ENCODE data around the gene ASCC2.
A peak's percentile ranks its signal among the peaks of the same experiment; 100 is the strongest.
"Not testable (repeated sequence)": the region's sequence is repeated elsewhere in the genome, so short reads cannot be mapped to it uniquely, and the experiment has no call there.

The ASCC2 gene

GRCh38 chr22:29856496-29856895, 18.4 kb upstream of the ASCC2 start:
- DNase-seq = no peak

GRCh38 chr22:29855611-29856181, 17.6 kb upstream of the ASCC2 start:
- no peak for DNase-seq

- no peak for DNase-seq
These were observed 16.4 kb upstream of the ASCC2 start for GRCh38 chr22:29854432-29854831.

GRCh38 chr22:29848111-29848510, 10.0 kb upstream of the ASCC2 start:
- DNase-seq = no peak

- DNase-seq = no peak
These were observed 8.2 kb upstream of the ASCC2 start for GRCh38 chr22:29846290-29846689.

- peak; percentile 85 for DNase-seq
These were observed 4.7 kb upstream of the ASCC2 start for GRCh38 chr22:29842740-29843139.

- DNase-seq = no peak
These were observed 4.1 kb upstream of the ASCC2 start for GRCh38 chr22:29842172-29842571.

- no peak for DNase-seq
These were observed 2.4 kb upstream of the ASCC2 start for GRCh38 chr22:29840498-29840897.

GRCh38 chr22:29839039-29839438, 965 bp upstream of the ASCC2 start:
- no peak for DNase-seq

GRCh38 chr22:29838599-29838956, 504 bp upstream of the ASCC2 start:
- no peak for DNase-seq

- DNase-seq = not testable (repeated sequence)
These were observed 1.2 kb downstream of the ASCC2 start for GRCh38 chr22:29836791-29837370.

GRCh38 chr22:29834046-29834445, 4.0 kb downstream of the ASCC2 start:
- no peak for DNase-seq

- DNase-seq = no peak
These were observed 4.6 kb downstream of the ASCC2 start for GRCh38 chr22:29833392-29833965.

GRCh38 chr22:29831958-29832357, 6.1 kb downstream of the ASCC2 start:
- no peak for DNase-seq

GRCh38 chr22:29831186-29831921, 6.7 kb downstream of the ASCC2 start:
- no peak for DNase-seq

GRCh38 chr22:29830585-29830984, 7.5 kb downstream of the ASCC2 start:
- DNase-seq = no peak

GRCh38 chr22:29827726-29828125, 10.3 kb downstream of the ASCC2 start:
- DNase-seq = peak; percentile 19

- DNase-seq = no peak
These were observed 11.0 kb downstream of the ASCC2 start for GRCh38 chr22:29827091-29827490.

- no peak for DNase-seq
These were observed 12.5 kb downstream of the ASCC2 start for GRCh38 chr22:29825578-29825977.

- DNase-seq = no peak
These were observed 13.4 kb downstream of the ASCC2 start for GRCh38 chr22:29824677-29825076.

- peak; percentile 90 for DNase-seq
These were observed 16.6 kb downstream of the ASCC2 start for GRCh38 chr22:29821291-29822016.

- no peak for DNase-seq
These were observed 17.1 kb downstream of the ASCC2 start for GRCh38 chr22:29820961-29821290.

- no peak for DNase-seq
These were observed 18.6 kb downstream of the ASCC2 start for GRCh38 chr22:29819501-29819900.
